ENCODE results near the gene RNF144B. TPM values are rescaled to one million over a fixed set of nuclear protein-coding genes. Genes with fewer than 3 reads are reported as not detected.

RNF144B gene
- 0.79 and 1.0 TPM in 2 replicates for total RNA-seq

GRCh38 chr6:18387061-18387721 is at the start of gene RNF144B:
Gene RNF144B (plus strand): TSS chr6:18387350. CDS start chr6:18399535, 12,185 bp downstream.

Other genes with a start within 250 kb of the RNF144B start
- gene TPMT, start 232.3 kb upstream of the RNF144B start, total RNA-seq: 11.5 and 14.7 TPM in 2 replicates
- 13.1 and 22.1 TPM in 2 replicates for gene KDM1B, start 231.9 kb upstream of the RNF144B start, total RNA-seq
- gene DEK, start 122.8 kb upstream of the RNF144B start, total RNA-seq: 52.3 and 68.6 TPM in 2 replicates

Measured in bronchial smooth muscle cell (primary cell).